DMS114 treated with DMSO at 0.1 percent for 48 hours (cell line): ENCODE data around the gene ROCK2.

Experiments
- DNase-seq: peaks from one replicate; lab custom pipeline; 2025; ENCODE audit not compliant: unreplicated experiment; lab: John Stamatoyannopoulos, UW

ROCK2 gene

GRCh38 chr2:11158916-11159573, 185.4 kb downstream of the ROCK2 start:
- no peak for DNase-seq

GRCh38 chr2:11157731-11158130, 186.7 kb downstream of the ROCK2 start:
- no peak for DNase-seq

- DNase-seq = no peak
These were observed 187.1 kb downstream of the ROCK2 start for GRCh38 chr2:11157296-11157695.

- no peak for DNase-seq
These were observed 187.9 kb downstream of the ROCK2 start for GRCh38 chr2:11156396-11157075.

GRCh38 chr2:11155381-11156035, 188.9 kb downstream of the ROCK2 start, which contains the start of gene SLC66A3:
TSS of gene SLC66A3 (plus strand) at chr2:11155467. CDS start at chr2:11155547, 80 bp downstream.
- DNase-seq = peak; percentile 55

GRCh38 chr2:11154923-11155380, 189.5 kb downstream of the ROCK2 start:
- peak; percentile 76 for DNase-seq

- no peak for DNase-seq
These were observed 190.2 kb downstream of the ROCK2 start for GRCh38 chr2:11154016-11154922.

GRCh38 chr2:11152591-11152990, 191.8 kb downstream of the ROCK2 start:
- no peak for DNase-seq

- DNase-seq = no peak
These were observed 197.2 kb downstream of the ROCK2 start for GRCh38 chr2:11147263-11147662.

- no peak for DNase-seq
These were observed 198.4 kb downstream of the ROCK2 start for GRCh38 chr2:11146076-11146475.

GRCh38 chr2:11145350-11145749, 199.1 kb downstream of the ROCK2 start:
- DNase-seq = no peak

- no peak for DNase-seq
These were observed 199.7 kb downstream of the ROCK2 start for GRCh38 chr2:11144738-11145079.

GRCh38 chr2:11144077-11144737, 200.2 kb downstream of the ROCK2 start:
- no peak for DNase-seq

GRCh38 chr2:11142987-11143386, 201.4 kb downstream of the ROCK2 start:
- DNase-seq = no peak

- DNase-seq = no peak
These were observed 202.1 kb downstream of the ROCK2 start for GRCh38 chr2:11142330-11142729.

- no peak for DNase-seq
These were observed 203.1 kb downstream of the ROCK2 start for GRCh38 chr2:11141319-11141718.

GRCh38 chr2:11140492-11140891, 203.9 kb downstream of the ROCK2 start:
- DNase-seq = no peak

- DNase-seq = no peak
These were observed 210.1 kb downstream of the ROCK2 start for GRCh38 chr2:11134349-11134748.

GRCh38 chr2:11133936-11134320, 210.5 kb downstream of the ROCK2 start:
- no peak for DNase-seq

GRCh38 chr2:11133238-11133935, 211.0 kb downstream of the ROCK2 start:
- no peak for DNase-seq
